Sigmoid colon (tissue), 4 donors: ENCODE measurements around the gene PFDN6.

Source experiments
- EP300 ChIP-seq, 4 donors: sonication (generic); formaldehyde crosslinking; IDR thresholded peaks; one replicate each; pipeline ENCODE4 v1.6.1; 2017; ENCODE audit warnings: antibody characterized with exemption in 4 of 4
- POLR2A ChIP-seq, 2 donors: fragments of 450-650 bp; IDR thresholded peaks; one replicate each; pipeline ENCODE4 v1.6.1; 2016; ENCODE audit warnings: antibody characterized with exemption in 2 of 2, mild to moderate bottlenecking in 2 of 2, moderate library complexity in 2 of 2
- POLR2AphosphoS5 ChIP-seq, 4 donors: sonication (generic); formaldehyde crosslinking; IDR thresholded peaks; one replicate each; pipeline ENCODE4 v1.6.1; 2017; ENCODE audit warnings: antibody characterized with exemption in 4 of 4
- TF ChIP-seq, protein P1 (sequence below), 4 experiments: fragments of 450-650 bp in 3 of 4; fragments of 200-600 bp in 1 of 4; IDR thresholded peaks; one replicate each; pipeline ENCODE4 v1.5.1; 2016 to 2019; ENCODE audit warnings: antibody characterized with exemption in 4 of 4, mild to moderate bottlenecking in 3 of 4, moderate library complexity in 2 of 4

DNA sequence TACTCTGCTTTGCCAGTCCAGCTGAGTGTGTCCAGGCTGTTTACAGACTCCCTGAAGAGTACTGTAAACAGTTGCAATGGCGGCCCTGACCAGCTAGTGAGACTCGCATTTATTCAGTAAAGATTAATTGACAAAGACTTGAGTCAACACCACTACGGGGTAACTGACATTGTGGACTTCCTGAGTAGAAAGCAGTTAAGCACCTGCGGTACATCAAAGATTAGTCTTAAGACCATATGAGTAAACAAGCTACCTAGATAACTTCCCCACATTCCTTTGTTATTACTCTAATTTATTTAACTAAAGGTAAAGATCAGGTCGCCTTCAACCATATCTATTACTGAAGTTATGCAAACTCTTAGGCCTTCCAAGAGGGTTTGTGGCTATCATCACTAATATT lies 30.4 kb upstream of the PFDN6 start:
- TF ChIP-seq, protein P1, sequence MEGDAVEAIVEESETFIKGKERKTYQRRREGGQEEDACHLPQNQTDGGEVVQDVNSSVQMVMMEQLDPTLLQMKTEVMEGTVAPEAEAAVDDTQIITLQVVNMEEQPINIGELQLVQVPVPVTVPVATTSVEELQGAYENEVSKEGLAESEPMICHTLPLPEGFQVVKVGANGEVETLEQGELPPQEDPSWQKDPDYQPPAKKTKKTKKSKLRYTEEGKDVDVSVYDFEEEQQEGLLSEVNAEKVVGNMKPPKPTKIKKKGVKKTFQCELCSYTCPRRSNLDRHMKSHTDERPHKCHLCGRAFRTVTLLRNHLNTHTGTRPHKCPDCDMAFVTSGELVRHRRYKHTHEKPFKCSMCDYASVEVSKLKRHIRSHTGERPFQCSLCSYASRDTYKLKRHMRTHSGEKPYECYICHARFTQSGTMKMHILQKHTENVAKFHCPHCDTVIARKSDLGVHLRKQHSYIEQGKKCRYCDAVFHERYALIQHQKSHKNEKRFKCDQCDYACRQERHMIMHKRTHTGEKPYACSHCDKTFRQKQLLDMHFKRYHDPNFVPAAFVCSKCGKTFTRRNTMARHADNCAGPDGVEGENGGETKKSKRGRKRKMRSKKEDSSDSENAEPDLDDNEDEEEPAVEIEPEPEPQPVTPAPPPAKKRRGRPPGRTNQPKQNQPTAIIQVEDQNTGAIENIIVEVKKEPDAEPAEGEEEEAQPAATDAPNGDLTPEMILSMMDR (IDR thresholded peaks at IDR 0.05): no peak
- no peak for TF ChIP-seq EP300 (IDR thresholded peaks at IDR 0.05)
- TF ChIP-seq POLR2AphosphoS5 (IDR thresholded peaks at IDR 0.05): no peak
- no peak for TF ChIP-seq POLR2A (IDR thresholded peaks at IDR 0.05)
